Choroid plexus epithelial cell (primary cell): ENCODE data around the gene TLK2.
"Not testable (repeated sequence)": the region's sequence is repeated elsewhere in the genome, so short reads cannot be mapped to it uniquely, and the experiment has no call there.

ENCODE experiments used
- DNase-seq: peaks from one replicate; pipeline ENCODE4 v3.0.0-alpha.2; 2010; ENCODE audit warnings: low read depth
- H3K4me3 ChIP-seq: 2 replicates; pipeline ENCODE4 v1.5.1; 2011; ENCODE audit warnings: low read depth, mild to moderate bottlenecking, control low read depth, low read length, moderate library complexity

Gene TLK2

DNA sequence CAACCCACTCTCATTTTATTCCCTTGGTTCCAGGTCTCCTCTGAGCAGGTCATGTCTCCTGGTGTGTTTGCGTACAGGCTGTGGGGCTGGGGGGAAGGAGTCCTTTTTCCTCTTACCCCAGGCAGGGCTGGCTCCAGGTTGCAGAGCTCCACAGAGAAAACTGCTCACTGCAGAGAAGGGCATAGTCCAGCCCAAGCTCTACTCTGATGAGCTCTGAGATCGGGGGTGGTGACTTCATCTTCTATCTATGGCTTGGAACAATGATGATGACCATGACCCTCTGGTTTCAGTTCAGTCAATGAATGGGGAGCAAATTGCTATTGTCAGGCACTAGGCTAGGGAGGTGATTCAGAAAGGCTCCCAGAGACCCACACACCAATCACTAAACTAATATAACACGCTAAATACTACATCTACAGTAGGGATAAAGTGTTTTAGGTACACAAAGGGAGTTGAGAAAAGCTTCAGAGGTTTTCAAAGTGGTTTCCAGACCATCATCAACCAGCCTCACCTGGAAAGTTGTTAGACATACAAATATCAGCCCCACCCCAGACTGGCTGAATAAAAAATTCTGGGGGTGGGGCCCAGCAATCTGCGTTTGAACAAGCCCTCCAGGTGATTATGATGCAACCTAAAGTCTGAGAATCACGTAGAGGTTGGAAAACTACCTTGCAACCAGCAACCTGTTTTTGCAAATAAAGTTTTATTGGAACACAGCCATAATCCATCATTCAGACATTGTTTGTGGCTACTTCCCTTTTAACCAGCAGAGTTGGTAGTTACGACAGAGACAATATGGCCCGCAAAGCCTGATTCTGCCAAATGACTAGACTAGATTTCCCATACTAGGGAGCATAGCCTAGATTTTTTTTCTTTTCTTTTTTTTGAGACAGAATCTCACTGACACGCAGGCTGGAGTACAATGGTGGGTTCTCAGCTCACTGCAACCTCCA is 5.3 kb upstream of the TLK2 start:
- not testable (repeated sequence) for H3K4me3 ChIP-seq, DNase-seq

DNA sequence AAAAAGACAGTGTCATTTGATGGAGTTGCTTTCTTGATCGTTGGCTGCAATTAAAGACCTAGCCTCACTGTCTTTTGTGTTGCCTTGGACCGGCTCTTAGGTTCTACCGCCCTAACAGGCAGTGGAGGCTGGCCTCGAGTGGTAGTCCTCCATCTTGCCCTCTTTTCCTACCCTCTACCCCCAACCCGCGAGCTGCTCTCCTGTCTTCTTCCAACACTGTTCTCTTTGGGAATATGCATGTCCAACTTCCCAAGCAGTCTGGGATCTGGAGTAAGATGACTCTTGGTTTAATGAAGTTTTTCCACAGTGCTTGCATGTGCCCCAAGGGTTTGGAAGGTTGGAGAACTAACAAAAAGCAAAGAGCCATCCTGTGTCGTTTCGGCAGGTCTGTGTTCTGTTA is 1.5 kb upstream of the TLK2 start:
- H3K4me3 ChIP-seq, result peak overlapping the region; percentile 62
- not testable (repeated sequence) for DNase-seq

DNA sequence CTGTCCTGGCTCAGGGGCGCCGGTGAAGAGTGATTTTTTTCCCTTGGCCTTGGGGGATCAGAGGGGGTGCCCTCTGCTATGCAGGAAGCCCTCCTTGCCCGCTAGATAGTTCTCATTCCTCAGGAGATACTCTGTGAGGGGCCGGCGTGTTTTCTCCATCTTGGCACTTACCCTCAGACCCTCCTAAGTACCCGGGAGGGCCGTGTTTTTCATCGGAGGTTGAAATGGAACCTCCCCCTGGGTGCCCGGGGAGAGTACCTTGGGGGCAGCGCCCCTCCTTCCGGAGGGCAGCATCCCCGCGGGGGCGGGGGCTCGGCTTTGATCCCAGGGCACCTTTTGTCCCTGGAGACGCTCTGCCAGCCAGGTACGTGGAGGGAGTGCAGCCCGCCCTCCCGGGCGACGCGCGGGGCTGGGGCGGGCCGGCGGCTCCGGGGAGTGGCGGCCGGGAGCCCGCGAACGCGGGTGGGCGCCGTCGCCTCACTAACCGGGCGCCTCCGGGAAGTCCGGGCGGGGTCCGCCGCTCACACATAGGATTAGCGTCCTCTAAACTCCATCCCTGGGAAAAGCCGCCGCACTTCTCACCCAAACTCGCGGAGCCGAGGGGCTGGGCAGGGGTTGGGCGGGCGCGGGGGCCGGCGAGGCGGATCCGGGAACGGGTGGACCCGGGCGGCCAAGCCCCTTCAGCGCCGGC is 762 bp upstream of the TLK2 start:
- peak overlapping the region; percentile 62 for H3K4me3 ChIP-seq
- peak; percentile 4 for DNase-seq

DNA sequence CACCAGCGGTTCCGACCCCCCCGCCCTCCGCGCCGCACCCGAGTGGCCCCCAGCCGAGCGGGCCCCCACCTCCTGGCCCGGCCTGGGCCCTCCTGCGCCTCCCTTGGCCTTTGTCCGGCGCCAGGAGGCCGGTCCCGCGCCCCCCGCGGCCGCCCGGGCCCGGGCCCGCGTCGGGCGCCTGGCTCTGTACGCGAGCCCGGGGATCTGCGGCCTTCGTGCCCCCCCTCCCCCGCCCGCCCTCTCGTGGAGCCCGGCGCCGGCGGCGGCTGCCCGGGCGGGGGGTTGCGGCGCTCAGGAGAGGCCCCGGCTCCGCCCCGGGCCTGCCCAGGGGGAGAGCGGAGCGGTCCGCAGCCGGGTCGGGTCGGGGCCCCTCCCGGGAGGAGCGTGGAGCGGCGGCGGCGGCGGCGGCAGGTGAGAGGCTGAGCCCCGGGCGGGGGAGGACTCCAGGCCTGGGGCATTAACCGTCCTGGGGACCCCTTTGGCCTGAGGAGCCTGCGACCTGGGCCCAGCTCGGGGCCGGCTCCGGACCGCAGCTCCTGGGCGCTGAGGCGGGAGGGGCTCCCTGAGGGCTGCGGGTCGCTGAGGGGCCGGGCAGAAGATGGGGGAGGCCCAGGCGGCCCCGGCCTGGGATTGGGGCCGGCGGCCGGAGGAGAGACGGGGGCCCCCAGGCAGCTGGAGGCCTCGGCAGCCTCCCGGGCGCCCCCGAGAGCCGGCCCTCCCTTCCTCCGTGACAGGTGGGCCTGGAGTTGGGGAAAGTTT is 434 bp downstream of the TLK2 start:
- DNase-seq, result peak; percentile 8
- peak overlapping the region; percentile 68 for H3K4me3 ChIP-seq

DNA sequence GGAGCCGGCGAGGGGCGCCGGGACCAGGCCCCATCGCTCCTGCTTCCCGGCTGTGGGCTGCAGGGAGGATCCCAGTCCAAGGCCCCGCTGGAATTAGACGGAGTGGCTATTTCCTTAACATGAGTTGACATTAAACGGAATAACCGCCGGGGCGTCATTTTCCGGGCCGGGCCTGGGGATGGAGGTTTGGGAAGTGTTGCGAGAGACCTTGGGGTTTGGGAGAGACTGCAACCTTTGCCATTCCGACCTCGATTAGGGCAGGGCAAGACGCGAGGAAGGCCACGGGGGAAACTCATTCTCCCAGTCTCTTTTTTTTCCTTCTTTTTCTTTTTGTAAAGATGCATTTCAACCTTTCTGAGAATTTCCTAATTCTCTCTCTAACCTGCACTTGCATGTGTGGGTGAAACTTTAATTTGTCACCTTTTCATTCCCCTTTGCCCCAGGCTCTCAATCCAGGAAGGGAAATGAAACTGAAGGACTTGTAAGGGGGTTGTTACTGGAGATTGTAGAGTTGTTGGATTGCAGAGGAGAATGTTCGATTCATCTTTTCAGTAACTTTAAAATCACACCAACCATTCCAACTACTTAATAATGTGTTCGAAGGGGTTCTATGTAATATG is 1.1 kb downstream of the TLK2 start:
- peak; percentile 3 for DNase-seq

DNA sequence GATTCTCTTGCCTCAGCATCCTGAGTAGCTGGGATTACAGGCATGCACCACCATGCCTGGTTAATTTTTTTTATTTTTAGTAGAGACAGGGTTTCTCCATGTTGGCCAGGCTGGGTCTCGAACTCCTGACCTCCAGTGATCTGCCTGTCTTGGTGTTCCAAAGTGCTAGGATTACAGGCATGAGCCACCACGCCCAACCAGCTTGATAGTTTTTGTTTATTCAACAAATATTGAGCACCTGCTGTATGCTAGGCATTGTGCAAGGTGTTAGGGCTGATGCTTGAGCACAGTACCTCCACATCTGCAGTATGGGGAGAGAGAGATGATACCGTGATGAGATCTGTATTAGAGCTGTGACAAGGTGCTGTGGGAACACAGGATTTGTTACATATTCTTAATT is 3.9 kb downstream of the TLK2 start:
- H3K4me3 ChIP-seq, DNase-seq: not testable (repeated sequence)

More for the DNA sequence above, 1.1 kb downstream of the TLK2 start:
- peak overlapping the region; percentile 68 for H3K4me3 ChIP-seq

DNA sequence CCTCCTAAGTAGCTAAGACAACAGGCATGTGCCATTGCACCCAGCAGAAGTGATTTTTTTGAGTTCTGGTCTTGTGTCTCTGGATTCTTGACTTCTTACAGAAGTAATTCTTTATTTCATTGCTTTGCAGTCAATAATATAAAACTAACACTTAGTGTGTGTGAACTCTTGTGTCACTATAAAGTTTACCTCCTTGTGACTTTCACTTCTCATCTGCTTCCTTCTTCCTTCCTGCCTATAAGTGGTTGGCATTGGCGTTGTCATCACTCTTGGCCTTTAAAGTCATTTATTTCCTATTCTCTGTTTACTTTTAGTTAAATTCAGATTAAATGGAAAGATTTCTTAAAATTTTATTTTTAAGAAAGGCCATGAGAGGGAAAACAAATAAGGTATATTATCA is 12.4 kb downstream of the TLK2 start:
- not testable (repeated sequence) for DNase-seq, H3K4me3 ChIP-seq

DNA sequence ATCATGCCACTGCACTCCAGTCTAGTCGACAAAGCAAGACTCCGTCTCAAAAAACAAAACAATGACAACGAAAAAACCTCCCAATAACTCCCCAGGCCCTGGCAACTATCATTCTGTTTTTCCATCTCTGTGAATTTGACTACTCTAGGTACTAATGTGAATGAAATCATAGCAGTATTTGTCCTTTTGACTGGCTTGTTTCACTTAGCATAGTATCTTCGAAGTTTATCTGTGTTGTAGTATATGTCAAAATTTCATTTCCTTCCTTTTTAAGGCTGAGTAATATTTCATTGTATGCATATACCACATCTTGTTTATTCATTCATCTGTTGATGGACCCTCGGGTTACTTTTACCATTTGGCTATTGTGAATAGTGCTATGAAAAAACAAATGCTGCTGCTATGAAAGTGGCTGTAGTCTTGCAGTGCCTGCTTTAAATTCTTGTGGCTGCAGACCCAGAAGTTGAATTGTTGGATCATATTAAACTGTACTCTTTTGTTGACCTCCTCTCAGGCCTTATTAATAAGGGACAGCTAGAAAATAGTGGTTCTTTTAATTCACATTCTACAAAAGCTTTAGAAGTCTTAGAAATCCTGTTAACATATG is 14.5 kb downstream of the TLK2 start:
- not testable (repeated sequence) for H3K4me3 ChIP-seq
- peak; percentile 15 for DNase-seq

DNA sequence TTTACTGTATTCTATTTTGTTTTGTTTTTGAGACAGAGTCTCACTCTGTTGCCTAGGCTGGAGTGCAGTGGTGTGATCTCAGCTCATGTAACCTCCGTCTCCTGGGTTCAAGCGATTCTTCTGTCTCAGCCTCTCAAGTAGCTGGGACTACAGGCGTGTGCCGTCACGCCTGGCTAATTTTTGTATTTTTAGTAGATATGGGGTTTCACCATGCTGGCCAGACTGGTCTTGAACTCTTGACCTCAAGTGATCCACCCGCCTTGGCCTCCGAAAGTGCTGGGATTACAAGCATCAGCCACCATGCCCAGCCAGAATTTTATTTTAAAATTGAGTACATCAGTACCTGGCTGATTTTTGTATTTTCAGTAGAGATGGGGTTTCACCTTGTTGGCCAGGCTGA is 15.4 kb downstream of the TLK2 start:
- not testable (repeated sequence) for DNase-seq, H3K4me3 ChIP-seq

DNA sequence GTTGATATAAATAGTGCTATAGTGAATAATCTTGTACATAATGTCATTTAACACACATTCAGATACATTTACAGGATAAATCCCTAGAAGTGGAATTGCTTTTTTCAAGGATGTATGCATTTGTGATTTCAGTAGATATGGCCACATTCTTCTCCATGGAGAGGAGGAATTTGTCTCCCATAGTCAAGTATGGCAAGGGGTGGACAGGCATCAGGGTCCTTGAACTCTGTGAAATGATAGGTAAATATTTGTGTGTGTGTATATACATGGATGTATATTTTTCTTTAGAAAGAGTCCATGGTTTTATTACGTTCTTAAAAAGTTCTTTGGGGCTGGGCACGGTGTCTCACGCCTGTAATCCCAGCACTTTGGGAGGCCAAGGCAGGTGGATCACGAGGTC is 17.7 kb downstream of the TLK2 start:
- H3K4me3 ChIP-seq, DNase-seq: not testable (repeated sequence)

DNA sequence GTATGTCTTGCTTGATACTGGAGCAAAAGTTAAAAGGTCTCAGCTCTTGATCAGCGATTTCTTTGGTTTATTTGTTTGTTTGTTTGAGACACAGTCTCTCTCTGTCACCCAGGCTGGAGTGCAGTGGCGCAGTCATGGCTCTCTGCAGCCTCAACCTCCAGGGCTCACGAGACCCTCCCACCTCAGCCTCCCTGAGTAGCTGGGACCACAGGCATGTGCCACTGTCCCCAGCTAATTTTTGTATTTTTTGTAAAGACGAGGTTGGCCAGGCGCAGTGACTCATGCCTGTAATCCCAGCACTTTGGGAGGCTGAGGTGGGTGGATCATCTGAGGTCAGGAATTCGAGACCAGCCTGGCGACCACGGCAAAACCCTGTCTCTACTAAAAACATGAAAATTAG is 20.2 kb downstream of the TLK2 start:
- DNase-seq, H3K4me3 ChIP-seq: not testable (repeated sequence)

DNA sequence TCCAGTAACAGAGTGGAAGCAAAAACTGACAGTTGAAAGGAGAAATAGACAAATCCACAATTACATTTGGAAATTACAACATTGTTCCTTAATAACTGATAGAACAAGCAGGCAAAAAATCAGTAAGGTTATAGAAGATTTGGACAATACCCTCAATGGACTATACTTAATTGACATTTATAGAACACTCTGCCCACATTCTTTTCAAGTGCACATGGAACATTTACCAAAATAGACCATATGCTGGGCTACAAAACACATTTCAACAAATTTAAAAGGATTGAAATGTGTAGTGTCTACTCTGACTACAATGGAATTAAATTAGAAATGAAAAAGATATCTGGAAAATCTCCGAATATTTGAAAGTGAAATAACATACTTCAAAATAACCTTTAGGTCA is 21.8 kb downstream of the TLK2 start:
- H3K4me3 ChIP-seq, DNase-seq: not testable (repeated sequence)

DNA sequence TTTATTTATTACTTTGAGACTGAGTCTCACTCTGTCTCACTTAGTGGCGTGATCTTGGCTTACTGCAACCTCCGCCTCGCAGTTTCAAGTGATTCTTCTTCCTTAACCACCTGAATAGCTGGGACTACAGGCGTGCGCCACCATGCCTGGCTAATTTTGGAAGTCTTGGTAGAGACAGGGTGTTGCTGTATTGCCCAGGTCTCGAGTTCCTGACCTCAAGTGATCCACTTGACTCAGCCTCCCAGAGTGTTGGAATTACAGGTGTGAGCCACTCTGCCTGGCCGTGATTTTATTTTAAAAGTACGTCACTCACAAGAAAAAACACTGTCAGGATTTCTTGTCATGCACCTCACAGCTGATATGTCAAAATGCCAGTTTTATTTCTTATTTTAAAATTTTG is 26.2 kb downstream of the TLK2 start:
- DNase-seq, H3K4me3 ChIP-seq: not testable (repeated sequence)

DNA sequence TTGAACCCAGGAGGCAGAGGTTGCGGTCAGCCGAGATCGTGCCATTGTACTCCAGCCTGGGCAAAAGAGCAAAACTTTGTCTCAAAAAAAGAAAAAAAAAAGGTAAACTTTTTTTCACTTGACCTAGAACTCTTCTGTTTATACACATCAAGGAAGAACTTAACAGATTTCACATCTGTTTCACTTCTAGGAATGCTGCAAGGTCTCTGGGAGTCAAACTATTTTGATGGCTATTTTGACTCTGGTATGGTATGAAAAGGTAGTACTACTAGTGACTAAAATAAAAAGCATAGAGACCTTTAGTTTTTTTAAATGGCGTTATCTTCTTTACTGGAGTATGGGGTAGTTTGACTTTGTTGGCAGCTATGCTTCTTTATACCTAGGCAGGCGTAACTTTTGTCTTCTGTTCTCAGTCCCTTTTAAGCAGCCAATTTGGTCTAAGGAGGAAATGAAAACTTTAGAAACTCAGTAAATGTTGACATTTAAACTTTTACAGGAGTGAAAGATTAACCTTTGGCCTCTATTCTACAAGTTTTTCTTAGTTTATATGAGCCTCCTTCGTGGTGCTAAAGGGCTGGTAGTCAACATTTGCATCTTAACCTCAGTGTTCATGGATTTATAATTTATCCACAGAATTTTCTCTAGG is 28.7 kb downstream of the TLK2 start:
- not testable (repeated sequence) for H3K4me3 ChIP-seq
- peak; percentile 23 for DNase-seq

DNA sequence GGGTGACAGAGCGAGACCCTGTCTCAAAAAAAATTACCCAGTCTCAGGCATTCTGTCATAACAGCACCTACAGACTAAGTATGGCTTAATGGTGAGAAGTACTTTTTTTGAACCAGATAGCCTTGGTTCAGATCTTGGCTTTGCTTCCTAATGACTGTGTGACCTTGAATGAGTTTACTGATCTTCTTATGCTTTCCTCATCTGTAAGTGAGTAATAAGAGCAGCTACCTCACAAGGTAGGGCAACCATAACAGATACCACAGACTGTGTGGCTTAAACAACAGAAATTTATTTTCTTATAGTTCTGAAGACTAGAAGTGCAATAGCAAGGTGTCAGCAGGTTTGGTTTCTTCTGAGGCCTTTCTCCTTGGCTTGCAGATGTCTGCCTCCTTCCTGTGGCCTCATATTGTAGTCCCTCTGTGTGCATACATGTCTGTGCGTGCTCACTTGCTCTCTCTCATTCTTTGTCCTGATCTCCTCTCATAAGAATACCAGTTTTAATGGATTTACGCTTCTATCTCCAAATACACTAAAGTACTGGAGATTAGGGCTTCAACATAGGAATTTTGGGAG is 31.7 kb downstream of the TLK2 start:
- DNase-seq, H3K4me3 ChIP-seq: not testable (repeated sequence)

DNA sequence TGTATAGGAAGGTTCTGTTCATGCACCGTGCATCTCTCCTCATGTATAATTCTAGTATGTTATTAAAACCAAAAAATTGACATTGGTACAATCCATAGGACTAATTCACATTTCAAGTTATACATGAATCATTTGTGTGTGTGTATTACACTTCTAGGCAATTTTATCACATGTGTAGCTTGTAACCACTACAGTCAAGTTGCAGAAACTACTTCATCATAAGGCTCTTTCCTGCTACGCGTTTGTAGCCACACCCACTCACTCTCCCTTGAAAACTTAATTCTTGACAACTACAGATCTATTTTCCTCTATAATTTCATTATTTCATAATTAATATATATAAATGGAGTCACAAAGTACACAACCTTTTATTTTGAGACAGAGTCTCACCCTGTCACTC is 32.4 kb downstream of the TLK2 start:
- DNase-seq, H3K4me3 ChIP-seq: not testable (repeated sequence)

DNA sequence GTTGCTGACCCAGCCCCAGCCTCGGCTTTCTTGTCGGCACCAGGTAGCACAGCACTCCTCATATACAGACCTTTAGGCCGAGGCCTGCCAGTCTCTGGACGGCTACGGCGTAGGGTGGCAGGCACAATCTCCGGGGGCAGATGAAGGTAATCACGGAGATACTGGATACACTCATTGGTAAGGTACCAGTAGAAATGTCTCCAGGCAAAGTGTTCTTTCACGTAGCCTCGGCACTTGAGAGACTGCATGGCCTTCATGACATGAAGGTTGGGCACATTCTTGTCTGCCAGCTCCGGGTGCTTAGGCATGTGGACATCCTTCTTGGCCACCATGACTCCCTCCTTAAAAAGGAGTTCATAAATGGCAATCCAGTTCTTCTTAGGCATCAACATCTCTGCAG is 37.8 kb downstream of the TLK2 start:
- not testable (repeated sequence) for H3K4me3 ChIP-seq, DNase-seq

DNA sequence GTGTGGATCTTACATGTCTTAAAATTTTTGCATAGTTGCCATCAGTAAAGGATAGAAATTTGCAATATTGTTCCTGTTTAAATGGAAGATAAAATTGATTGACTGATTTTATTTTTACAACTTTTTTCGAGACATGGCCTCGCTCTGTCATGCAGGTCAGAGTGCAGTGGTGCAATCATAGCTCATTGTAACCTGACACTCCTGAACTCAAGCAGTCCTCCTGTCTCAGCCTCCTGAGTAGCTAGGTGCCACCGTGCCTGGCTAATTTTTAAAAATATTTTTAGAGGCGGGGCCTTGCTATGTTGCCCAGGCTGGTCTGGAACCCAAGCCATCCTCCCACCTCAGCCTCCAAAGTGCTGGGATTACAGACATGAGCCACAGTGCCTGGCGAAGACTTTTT is 42.7 kb downstream of the TLK2 start:
- not testable (repeated sequence) for H3K4me3 ChIP-seq

More for the DNA sequence above, 42.7 kb downstream of the TLK2 start:
- DNase-seq, result not testable (repeated sequence)
